Measurements from ENCODE around the gene RPS21. TPM values are rescaled to one million over a fixed set of nuclear protein-coding genes. Genes with fewer than 3 reads are reported as not detected.
A peak's percentile ranks its signal among the peaks of the same experiment; 100 is the strongest.

RPS21 gene
- total and polyA plus RNA-seq, 9 of the 15 experiments (the other 6 are each of a cell fraction or from before 2014, with no cell fraction given) = 1,380 to 5,647 (median 3,091) TPM

GRCh38 chr20:62367136-62367632, 19.7 kb upstream of the RPS21 start, which contains the start of gene LAMA5 (continued):
- TF ChIP-seq ZNF740 (CRISPR knock-in tag; IDR thresholded peaks at IDR 0.05) = no peak
- TF ChIP-seq ZNF740 (tag; IDR thresholded peaks at IDR 0.05) = peak in 1 of 2 experiments; percentile 89; a peak in 2 of 4 replicates
- no peak for TF ChIP-seq RCOR1 (IDR thresholded peaks at IDR 0.05; ENCODE audit: borderline replicate concordance in 1 of 2, low read depth in 2 of 2, low read length in 2 of 2)
- TF ChIP-seq CHD4 (IDR thresholded peaks at IDR 0.05; ENCODE audit: insufficient read depth, insufficient replicate concordance, low read depth, low read length, poor library complexity, severe bottlenecking) = no peak
- TF ChIP-seq YY1 (IDR thresholded peaks at IDR 0.05; ENCODE audit: borderline replicate concordance in 1 of 3, control insufficient read depth in 1 of 3, extremely low read depth in 1 of 3, insufficient read depth in 3 of 3, insufficient read length in 1 of 3, insufficient replicate concordance in 2 of 3, low read depth in 1 of 3, low read length in 2 of 3) = peak in 2 of 3 experiments; percentile 46 to 77
- no peak for TF ChIP-seq ZFP1 (CRISPR knock-in tag; IDR thresholded peaks at IDR 0.05)
- no peak for TF ChIP-seq RBM22 (IDR thresholded peaks at IDR 0.05; ENCODE audit: low read depth, low read length, poor library complexity, severe bottlenecking)
- TF ChIP-seq EHMT2 (IDR thresholded peaks at IDR 0.05) = no peak
- TF ChIP-seq MAFK (IDR thresholded peaks at IDR 0.05; ENCODE audit: low read length) = no peak
- no peak for TF ChIP-seq PBX2 (CRISPR knock-in tag; IDR thresholded peaks at IDR 0.05; ENCODE audit: low read depth)
- no peak for TF ChIP-seq PBX2 (tag; conservative IDR thresholded peaks at IDR 0.05; ENCODE audit: low read depth)
- TF ChIP-seq DACH1 (IDR thresholded peaks at IDR 0.05; ENCODE audit: partially characterized antibody) = no peak
- TF ChIP-seq ZNF780A (CRISPR knock-in tag; IDR thresholded peaks at IDR 0.05) = no peak
- no peak for TF ChIP-seq PML (IDR thresholded peaks at IDR 0.05; ENCODE audit: low read length)
- TF ChIP-seq CXXC5 (CRISPR knock-in tag; IDR thresholded peaks at IDR 0.05) = peak; percentile 57
- TF ChIP-seq, protein P1, sequence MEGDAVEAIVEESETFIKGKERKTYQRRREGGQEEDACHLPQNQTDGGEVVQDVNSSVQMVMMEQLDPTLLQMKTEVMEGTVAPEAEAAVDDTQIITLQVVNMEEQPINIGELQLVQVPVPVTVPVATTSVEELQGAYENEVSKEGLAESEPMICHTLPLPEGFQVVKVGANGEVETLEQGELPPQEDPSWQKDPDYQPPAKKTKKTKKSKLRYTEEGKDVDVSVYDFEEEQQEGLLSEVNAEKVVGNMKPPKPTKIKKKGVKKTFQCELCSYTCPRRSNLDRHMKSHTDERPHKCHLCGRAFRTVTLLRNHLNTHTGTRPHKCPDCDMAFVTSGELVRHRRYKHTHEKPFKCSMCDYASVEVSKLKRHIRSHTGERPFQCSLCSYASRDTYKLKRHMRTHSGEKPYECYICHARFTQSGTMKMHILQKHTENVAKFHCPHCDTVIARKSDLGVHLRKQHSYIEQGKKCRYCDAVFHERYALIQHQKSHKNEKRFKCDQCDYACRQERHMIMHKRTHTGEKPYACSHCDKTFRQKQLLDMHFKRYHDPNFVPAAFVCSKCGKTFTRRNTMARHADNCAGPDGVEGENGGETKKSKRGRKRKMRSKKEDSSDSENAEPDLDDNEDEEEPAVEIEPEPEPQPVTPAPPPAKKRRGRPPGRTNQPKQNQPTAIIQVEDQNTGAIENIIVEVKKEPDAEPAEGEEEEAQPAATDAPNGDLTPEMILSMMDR (IDR thresholded peaks at IDR 0.05 in 2 of 3, conservative IDR thresholded peaks at IDR 0.05 in 1 of 3; ENCODE audit: insufficient read depth in 2 of 3, low read depth in 1 of 3, low read length in 3 of 3) = 0 out of 6 replicates have a peak, but pooled peaks of 1 of the 3 experiments have one; percentile 1
